Urothelium cell line (cell line): ENCODE results near the gene EDIL3.
"Not testable (repeated sequence)": the region's sequence is repeated elsewhere in the genome, so short reads cannot be mapped to it uniquely, and the experiment has no call there.

Source experiments
- DNase-seq: peaks from one replicate; pipeline ENCODE4 v3.0.0; 2011; ENCODE audit warnings: low spot score, mixed read lengths
- FAIRE-seq: peaks from 2 replicates; lab custom pipeline; 2011; peaks lifted over from hg19 to GRCh38; lab: Jason Lieb, UNC

EDIL3 gene

GRCh38 chr5:84088996-84089395, 295.7 kb downstream of the EDIL3 start:
- FAIRE-seq (no peak), DNase-seq (no peak)

- FAIRE-seq (no peak), DNase-seq (no peak)
These were observed 298.2 kb downstream of the EDIL3 start for GRCh38 chr5:84086511-84086910.

GRCh38 chr5:84085387-84086041, 299.2 kb downstream of the EDIL3 start:
- FAIRE-seq (no peak), DNase-seq (no peak)

- FAIRE-seq (no peak), DNase-seq (no peak)
These were observed 303.8 kb downstream of the EDIL3 start for GRCh38 chr5:84080908-84081307.

- DNase-seq (no peak), FAIRE-seq (no peak)
These were observed 312.3 kb downstream of the EDIL3 start for GRCh38 chr5:84072339-84072738.

GRCh38 chr5:84069608-84070179, 315.0 kb downstream of the EDIL3 start:
- FAIRE-seq (no peak), DNase-seq (no peak)

GRCh38 chr5:84063041-84063440, 321.6 kb downstream of the EDIL3 start:
- DNase-seq, result no peak
- no peak for FAIRE-seq

GRCh38 chr5:84059672-84060071, 325.0 kb downstream of the EDIL3 start:
- FAIRE-seq (no peak), DNase-seq (no peak)

- no peak for FAIRE-seq
These were observed 326.1 kb downstream of the EDIL3 start for GRCh38 chr5:84058561-84058960.

GRCh38 chr5:84057211-84057610, 327.5 kb downstream of the EDIL3 start:
- FAIRE-seq (no peak), DNase-seq (no peak)

More at GRCh38 chr5:84058561-84058960, 326.1 kb downstream of the EDIL3 start:
- DNase-seq, result no peak

- FAIRE-seq (no peak), DNase-seq (no peak)
These were observed 338.7 kb downstream of the EDIL3 start for GRCh38 chr5:84045964-84046363.

- DNase-seq, result no peak
- no peak for FAIRE-seq
These were observed 347.8 kb downstream of the EDIL3 start for GRCh38 chr5:84036842-84037241.

- no peak for FAIRE-seq
These were observed 352.4 kb downstream of the EDIL3 start for GRCh38 chr5:84032324-84032723.

GRCh38 chr5:84028093-84028492, 356.6 kb downstream of the EDIL3 start:
- DNase-seq, result no peak
- no peak for FAIRE-seq

More at GRCh38 chr5:84032324-84032723, 352.4 kb downstream of the EDIL3 start:
- DNase-seq, result no peak

GRCh38 chr5:84018521-84018920, 366.2 kb downstream of the EDIL3 start:
- DNase-seq, FAIRE-seq: not testable (repeated sequence)

- DNase-seq (no peak), FAIRE-seq (no peak)
These were observed 367.0 kb downstream of the EDIL3 start for GRCh38 chr5:84017523-84018172.

- DNase-seq, result no peak
- FAIRE-seq, result no peak
These were observed 368.6 kb downstream of the EDIL3 start for GRCh38 chr5:84016085-84016484.

GRCh38 chr5:84014966-84015365, 369.7 kb downstream of the EDIL3 start:
- FAIRE-seq, result no peak
- no peak for DNase-seq

- DNase-seq (no peak), FAIRE-seq (no peak)
These were observed 390.9 kb downstream of the EDIL3 start for GRCh38 chr5:83993803-83994202.

GRCh38 chr5:83991566-83992224, 393.0 kb downstream of the EDIL3 start:
- FAIRE-seq, result no peak
- DNase-seq, result peak; percentile 27

- FAIRE-seq (no peak), DNase-seq (no peak)
These were observed 396.4 kb downstream of the EDIL3 start for GRCh38 chr5:83988293-83988685.
